ENCODE results near the gene HTR3D.

DNA sequence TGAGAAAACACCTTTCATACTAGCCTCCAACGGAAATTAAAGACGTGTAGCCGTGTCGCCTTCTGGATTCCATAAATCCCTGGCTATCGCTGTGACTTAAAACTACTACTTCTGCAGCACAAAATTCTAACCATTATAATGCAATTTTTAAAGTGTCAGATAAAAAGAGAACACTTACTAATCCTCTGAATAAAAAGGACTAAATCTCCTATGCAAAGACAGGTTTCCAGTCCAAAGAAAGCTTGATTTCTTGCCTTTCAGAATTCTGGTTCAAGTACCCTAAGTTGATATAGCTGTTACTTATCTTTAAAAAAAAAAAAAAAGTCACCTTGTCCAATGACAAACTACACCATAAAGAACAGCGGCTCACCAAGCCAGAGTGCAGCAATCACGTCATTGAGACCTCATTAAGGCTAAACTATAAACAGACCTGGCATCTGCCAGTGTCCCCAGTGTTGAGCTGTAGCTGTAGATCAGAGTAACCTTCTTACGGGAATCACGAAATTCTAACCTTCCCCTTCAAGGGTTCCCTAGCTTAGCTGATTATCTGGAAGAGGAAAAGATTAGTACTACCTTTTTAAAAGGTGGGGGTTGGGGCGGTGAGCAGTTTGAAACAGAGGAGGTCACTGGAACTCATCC lies 16.0 kb upstream of the HTR3D start:
- TF ChIP-seq, protein P1, sequence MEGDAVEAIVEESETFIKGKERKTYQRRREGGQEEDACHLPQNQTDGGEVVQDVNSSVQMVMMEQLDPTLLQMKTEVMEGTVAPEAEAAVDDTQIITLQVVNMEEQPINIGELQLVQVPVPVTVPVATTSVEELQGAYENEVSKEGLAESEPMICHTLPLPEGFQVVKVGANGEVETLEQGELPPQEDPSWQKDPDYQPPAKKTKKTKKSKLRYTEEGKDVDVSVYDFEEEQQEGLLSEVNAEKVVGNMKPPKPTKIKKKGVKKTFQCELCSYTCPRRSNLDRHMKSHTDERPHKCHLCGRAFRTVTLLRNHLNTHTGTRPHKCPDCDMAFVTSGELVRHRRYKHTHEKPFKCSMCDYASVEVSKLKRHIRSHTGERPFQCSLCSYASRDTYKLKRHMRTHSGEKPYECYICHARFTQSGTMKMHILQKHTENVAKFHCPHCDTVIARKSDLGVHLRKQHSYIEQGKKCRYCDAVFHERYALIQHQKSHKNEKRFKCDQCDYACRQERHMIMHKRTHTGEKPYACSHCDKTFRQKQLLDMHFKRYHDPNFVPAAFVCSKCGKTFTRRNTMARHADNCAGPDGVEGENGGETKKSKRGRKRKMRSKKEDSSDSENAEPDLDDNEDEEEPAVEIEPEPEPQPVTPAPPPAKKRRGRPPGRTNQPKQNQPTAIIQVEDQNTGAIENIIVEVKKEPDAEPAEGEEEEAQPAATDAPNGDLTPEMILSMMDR (IDR thresholded peaks at IDR 0.05) = no peak
- TF ChIP-seq EP300 (IDR thresholded peaks at IDR 0.05) (no peak), POLR2A (IDR thresholded peaks at IDR 0.05) (no peak)
